WERI-Rb-1 (cell line): ENCODE data around the gene SLC12A9.

Experiments
- DNase-seq: peaks from one replicate; pipeline ENCODE4 v3.0.0-alpha.2; 2020
- H3K27ac ChIP-seq: fragments of 250-450 bp; sonication (Bioruptor Pico); 2 replicates; pipeline ENCODE4 v1.5.1; 2020; ENCODE audit warnings: mild to moderate bottlenecking, moderate library complexity
- H3K27me3 ChIP-seq: fragments of 250-450 bp; sonication (Bioruptor Pico); 2 replicates; pipeline ENCODE4 v1.5.1; 2021; ENCODE audit warnings: mild to moderate bottlenecking, low read depth, moderate library complexity; ENCODE audit not compliant: insufficient read depth, severe bottlenecking
- H3K36me3 ChIP-seq: fragments of 250-450 bp; sonication (Bioruptor Pico); 2 replicates; pipeline ENCODE4 v1.5.1; 2020; ENCODE audit warnings: mild to moderate bottlenecking, moderate library complexity
- H3K4me3 ChIP-seq: 2 replicates; pipeline ENCODE4 v1.5.1; 2011; ENCODE audit warnings: low read depth, mild to moderate bottlenecking, control low read depth, low read length
- H3K9me3 ChIP-seq: fragments of 250-450 bp; sonication (Bioruptor Pico); 2 replicates; pipeline ENCODE4 v1.5.1; 2021; ENCODE audit warnings: mild to moderate bottlenecking, moderate library complexity; ENCODE audit not compliant: severe bottlenecking
- CTCF ChIP-seq: IDR thresholded peaks from 2 replicates; pipeline ENCODE4 v1.5.1; 2011; ENCODE audit warnings: low read depth, mild to moderate bottlenecking, control low read depth, inconsistent platforms, low read length

SLC12A9 gene

GRCh38 chr7:100891568-100892247 lies 39.2 kb downstream of the SLC12A9 start:
- Histone ChIP-seq H3K27me3 (peaks cover 28% of the 10 kb centered on the region), H3K9me3 (no peaks in the 10 kb centered on the region), H3K4me3 (no peak overlapping the region), H3K27ac (no peak overlapping the region), H3K36me3 (peaks cover 26% of the 10 kb centered on the region)
- TF ChIP-seq CTCF = no peak
- DNase-seq = no peak

GRCh38 chr7:100892364-100893317 lies 40.1 kb downstream of the SLC12A9 start:
- H3K9me3 ChIP-seq = no peaks in the 10 kb centered on the region
- no peak for DNase-seq
- peaks cover 35% of the 10 kb centered on the region for H3K27me3 ChIP-seq
- peaks cover 17% of the 10 kb centered on the region for H3K36me3 ChIP-seq
- H3K4me3 ChIP-seq = no peak overlapping the region
- no peak overlapping the region for H3K27ac ChIP-seq
- no peak for TF ChIP-seq CTCF

- H3K4me3 ChIP-seq = no peak overlapping the region
- no peak overlapping the region for H3K27ac ChIP-seq
- H3K9me3 ChIP-seq = no peaks in the 10 kb centered on the region
- H3K27me3 ChIP-seq = peaks cover 43% of the 10 kb centered on the region
- no peak for DNase-seq
- peaks cover 9% of the 10 kb centered on the region for H3K36me3 ChIP-seq
- TF ChIP-seq CTCF = no peak
Observed at GRCh38 chr7:100893318-100893895, 40.9 kb downstream of the SLC12A9 start.

- Histone ChIP-seq H3K4me3 (no peak overlapping the region), H3K27ac (no peak overlapping the region), H3K9me3 (no peaks in the 10 kb centered on the region), H3K27me3 (peaks cover 46% of the 10 kb centered on the region), H3K36me3 (peaks cover 2% of the 10 kb centered on the region; the same call in 1 of the 2 replicates)
- DNase-seq = no peak
- TF ChIP-seq CTCF = no peak
Observed at GRCh38 chr7:100893910-100894721, 41.6 kb downstream of the SLC12A9 start.

GRCh38 chr7:100894860-100895700 lies 42.6 kb downstream of the SLC12A9 start:
- peak overlapping the region; percentile 41 for H3K4me3 ChIP-seq
- DNase-seq = peak; percentile 61
- peak; percentile 80 for TF ChIP-seq CTCF
- H3K27ac ChIP-seq = no peak overlapping the region
- no peaks in the 10 kb centered on the region for H3K9me3 ChIP-seq
- no peaks in the 10 kb centered on the region for H3K36me3 ChIP-seq
- peaks cover 52% of the 10 kb centered on the region for H3K27me3 ChIP-seq
